ENCODE measurements around the gene ENTPD2.
A peak's percentile ranks its signal among the peaks of the same experiment; 100 is the strongest.

ENTPD2 gene

DNA sequence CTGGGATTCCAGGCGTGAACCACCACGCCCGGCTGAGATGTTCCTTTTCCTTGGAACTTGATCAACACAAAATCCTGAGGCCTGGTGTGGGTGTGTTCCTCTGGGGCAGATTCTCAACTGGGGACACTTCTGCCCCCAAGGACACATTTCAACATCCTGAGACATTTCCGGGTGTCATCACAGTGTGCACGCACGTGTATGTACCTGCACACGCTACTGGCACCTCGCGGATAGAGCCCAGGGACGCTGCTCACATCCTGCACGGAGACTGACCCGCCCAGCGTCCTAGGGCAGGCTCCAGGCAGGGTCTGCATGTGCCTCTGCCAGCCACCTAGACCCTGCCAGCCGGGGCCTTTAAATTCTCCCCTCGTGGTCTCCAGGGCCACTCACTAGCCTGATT is 8.5 kb upstream of the ENTPD2 start:
- Histone ChIP-seq H3K9ac (ENCODE audit: low read length in 2 of 2) (no peak overlapping the region), H3K36me3 (ENCODE audit: control insufficient read depth in 2 of 2, insufficient read depth in 2 of 2, low read length in 2 of 2) (no peaks in the 10 kb centered on the region), H3K4me1 (ENCODE audit: control insufficient read depth, insufficient read depth, low read length) (peaks cover 4% of the 10 kb centered on the region), H3K27me3 (ENCODE audit: control insufficient read depth in 1 of 2, insufficient read depth in 2 of 2, low read length in 2 of 2) (peaks cover 0 to 10% of the 10 kb centered on the region in 2 donors), H3K9me3 (ENCODE audit: control insufficient read depth in 2 of 2, low read length in 2 of 2) (no peaks in the 10 kb centered on the region), H3K4me3 (ENCODE audit: low read length in 2 of 2) (no peak overlapping the region), H3K27ac (ENCODE audit: low read length) (no peak overlapping the region)

DNA sequence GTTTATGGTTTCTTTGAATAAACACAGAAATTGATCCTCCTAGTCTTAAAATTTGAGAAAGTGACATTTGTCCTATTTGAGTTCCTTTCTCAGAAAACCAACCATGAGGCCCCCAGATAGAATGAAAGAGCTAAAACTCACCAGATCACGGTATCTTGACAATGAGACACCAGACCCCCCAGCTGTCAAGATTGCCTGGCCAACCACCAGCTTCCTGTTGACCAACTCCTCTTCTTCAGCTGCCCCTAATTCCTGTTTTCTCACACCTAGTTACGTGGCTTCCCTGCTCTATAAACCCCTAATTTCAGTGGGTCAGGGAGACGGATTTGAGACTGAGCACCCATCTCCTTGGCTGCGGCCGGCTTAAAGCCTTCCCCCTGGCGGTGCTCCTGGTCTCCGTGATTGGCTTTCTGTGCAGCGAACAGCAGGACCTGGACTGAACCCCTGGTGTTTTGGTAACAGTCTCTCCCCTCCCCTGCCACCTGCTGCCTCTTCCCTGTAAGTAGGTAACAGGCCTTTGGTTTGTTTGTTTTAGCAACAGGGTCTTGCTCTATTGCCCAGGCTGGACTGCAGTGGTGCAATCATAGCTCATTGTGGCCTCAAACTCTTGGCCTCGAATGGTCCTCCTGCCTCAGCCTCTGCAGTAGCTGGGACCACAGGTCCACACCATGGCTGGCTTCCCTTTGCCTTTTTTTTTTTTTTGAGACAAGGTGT is 4.8 kb upstream of the ENTPD2 start:
- Histone ChIP-seq H3K9ac (ENCODE audit: low read length in 2 of 2) (no peak overlapping the region), H3K4me3 (ENCODE audit: low read length in 2 of 2) (no peak overlapping the region), H3K27me3 (ENCODE audit: control insufficient read depth in 1 of 2, insufficient read depth in 2 of 2, low read length in 2 of 2) (peaks cover 0 to 2% of the 10 kb centered on the region in 2 donors), H3K9me3 (ENCODE audit: control insufficient read depth in 2 of 2, low read length in 2 of 2) (no peaks in the 10 kb centered on the region), H3K27ac (ENCODE audit: low read length) (no peak overlapping the region), H3K4me1 (ENCODE audit: control insufficient read depth, insufficient read depth, low read length) (peaks cover 27% of the 10 kb centered on the region), H3K36me3 (ENCODE audit: control insufficient read depth in 2 of 2, insufficient read depth in 2 of 2, low read length in 2 of 2) (no peaks in the 10 kb centered on the region)

DNA sequence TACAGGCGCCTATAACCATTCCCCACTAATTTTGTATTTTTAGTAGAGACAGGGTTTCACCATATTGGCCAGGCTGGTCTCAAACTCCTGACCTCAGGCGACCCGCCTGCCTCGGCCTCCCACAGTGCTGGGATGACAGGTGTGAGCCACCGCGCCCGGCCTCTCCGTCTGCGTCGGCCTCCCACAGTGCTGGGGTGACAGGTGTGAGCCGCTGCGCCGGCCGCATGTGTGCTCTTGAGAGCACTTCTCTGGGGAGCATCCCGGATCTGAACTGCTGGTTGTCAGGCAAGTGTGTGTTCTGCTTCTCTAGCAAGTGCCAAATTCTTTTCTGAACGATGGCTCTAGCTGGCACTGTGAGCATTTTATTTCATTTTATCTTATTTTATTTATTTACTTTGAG is 3.7 kb upstream of the ENTPD2 start:
- Histone ChIP-seq H3K27ac (ENCODE audit: low read length) (no peak overlapping the region), H3K27me3 (ENCODE audit: control insufficient read depth in 1 of 2, insufficient read depth in 2 of 2, low read length in 2 of 2) (peaks cover 8 to 13% of the 10 kb centered on the region in 2 donors), H3K9me3 (ENCODE audit: control insufficient read depth in 2 of 2, low read length in 2 of 2) (no peaks in the 10 kb centered on the region), H3K36me3 (ENCODE audit: control insufficient read depth in 2 of 2, insufficient read depth in 2 of 2, low read length in 2 of 2) (no peaks in the 10 kb centered on the region), H3K4me1 (ENCODE audit: control insufficient read depth, insufficient read depth, low read length) (peaks cover 37% of the 10 kb centered on the region), H3K4me3 (ENCODE audit: low read length in 2 of 2) (no peak overlapping the region), H3K9ac (ENCODE audit: low read length in 2 of 2) (no peak overlapping the region)

DNA sequence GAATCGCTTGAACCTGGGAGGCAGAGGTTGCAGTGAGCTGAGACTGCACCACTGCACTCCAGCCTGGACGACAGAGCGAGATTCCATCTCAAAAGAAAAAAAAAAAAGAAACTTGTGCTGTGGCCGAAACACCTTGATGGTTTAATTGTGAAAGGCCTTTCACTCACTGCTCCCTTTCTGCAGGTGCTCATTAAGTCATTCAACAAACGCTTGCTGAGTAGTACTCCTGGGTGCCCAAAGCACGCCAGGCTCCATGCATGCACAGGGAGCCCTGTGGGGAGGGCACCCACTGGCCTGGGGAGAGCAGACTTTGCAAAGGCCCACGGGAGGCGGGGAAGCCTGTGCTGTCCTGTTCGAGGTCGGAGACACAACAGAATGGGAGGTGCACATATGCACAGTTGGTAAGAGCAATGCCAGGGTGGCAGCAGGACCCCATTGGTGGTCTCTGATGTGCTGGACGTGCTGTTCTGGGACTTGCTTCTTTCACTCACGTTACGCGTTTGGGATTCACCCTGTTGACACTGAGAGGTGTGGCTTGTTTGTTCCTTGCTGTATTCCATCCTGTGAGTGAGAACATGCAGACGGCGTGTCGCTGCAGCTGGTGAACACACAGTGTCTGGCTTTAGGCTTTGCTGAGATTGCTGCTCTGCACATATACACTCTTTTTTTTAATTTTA is 3.0 kb upstream of the ENTPD2 start:
- no peak overlapping the region for H3K4me3 ChIP-seq (ENCODE audit: low read length in 2 of 2)
- H3K27ac ChIP-seq (ENCODE audit: low read length) = no peak overlapping the region
- no peak overlapping the region for H3K9ac ChIP-seq (ENCODE audit: low read length in 2 of 2)
- no peaks in the 10 kb centered on the region for H3K36me3 ChIP-seq (ENCODE audit: control insufficient read depth in 2 of 2, insufficient read depth in 2 of 2, low read length in 2 of 2)
- H3K4me1 ChIP-seq (ENCODE audit: control insufficient read depth, insufficient read depth, low read length) = peaks cover 37% of the 10 kb centered on the region
- peaks cover 9 to 20% of the 10 kb centered on the region in 2 donors for H3K27me3 ChIP-seq (ENCODE audit: control insufficient read depth in 1 of 2, insufficient read depth in 2 of 2, low read length in 2 of 2)
- H3K9me3 ChIP-seq (ENCODE audit: control insufficient read depth in 2 of 2, low read length in 2 of 2) = no peaks in the 10 kb centered on the region

DNA sequence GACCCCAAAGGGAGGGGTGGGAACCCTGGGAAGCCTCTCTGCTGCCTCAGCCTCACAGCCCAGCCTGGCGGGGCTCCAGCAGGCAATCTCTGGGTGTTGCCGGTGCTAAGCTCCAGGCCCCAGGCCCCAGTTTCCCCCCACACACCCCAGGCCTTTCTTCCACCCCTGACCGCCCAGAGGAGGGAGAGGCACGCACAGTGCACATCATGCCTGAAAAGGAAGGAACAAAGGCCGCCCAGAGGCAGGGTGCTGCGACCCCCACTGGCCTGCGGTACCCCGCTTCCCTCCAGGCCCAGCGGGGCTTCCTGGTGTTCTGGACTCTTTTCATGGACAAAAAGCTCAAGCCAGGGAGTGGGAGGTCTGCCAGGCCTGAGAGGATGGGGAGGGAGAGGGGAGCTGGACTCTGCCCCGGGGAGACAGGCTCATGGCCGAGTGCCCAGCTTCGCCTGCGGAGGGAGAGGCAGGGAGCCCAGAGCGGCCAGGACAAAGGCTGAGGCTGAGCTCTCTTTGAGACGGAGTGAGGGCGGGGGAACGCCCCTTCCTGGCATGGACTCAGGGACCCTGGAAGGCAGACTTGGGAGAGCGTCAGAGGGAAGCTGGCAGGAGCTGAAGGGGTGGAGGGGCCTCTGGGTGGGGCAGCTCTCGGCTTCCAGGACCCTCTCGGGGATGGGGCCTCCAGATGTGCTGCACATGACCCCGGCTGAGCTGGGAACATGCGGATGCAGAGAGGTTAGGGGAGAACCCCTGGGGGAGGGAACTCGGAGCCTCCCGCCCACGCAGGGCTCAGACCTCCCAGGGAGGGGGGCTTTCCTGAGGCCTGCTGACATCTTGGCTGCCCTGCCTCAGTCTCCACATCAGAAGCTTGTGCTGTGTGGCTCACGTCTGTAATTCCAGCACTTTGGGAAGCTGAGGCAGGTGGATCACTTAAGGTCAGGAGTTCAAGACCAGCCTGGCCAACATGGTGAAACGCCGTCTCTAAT is 1.8 kb upstream of the ENTPD2 start:
- Histone ChIP-seq H3K36me3 (ENCODE audit: control insufficient read depth in 2 of 2, insufficient read depth in 2 of 2, low read length in 2 of 2) (no peaks in the 10 kb centered on the region), H3K27ac (ENCODE audit: low read length) (no peak overlapping the region), H3K27me3 (ENCODE audit: control insufficient read depth in 1 of 2, insufficient read depth in 2 of 2, low read length in 2 of 2) (peaks cover 18 to 30% of the 10 kb centered on the region in 2 donors), H3K4me1 (ENCODE audit: control insufficient read depth, insufficient read depth, low read length) (peaks cover 37% of the 10 kb centered on the region), H3K9me3 (ENCODE audit: control insufficient read depth in 2 of 2, low read length in 2 of 2) (no peaks in the 10 kb centered on the region), H3K9ac (ENCODE audit: low read length in 2 of 2) (no peak overlapping the region), H3K4me3 (ENCODE audit: low read length in 2 of 2) (peak overlapping the region in 1 of 2 donors; percentile 44)

DNA sequence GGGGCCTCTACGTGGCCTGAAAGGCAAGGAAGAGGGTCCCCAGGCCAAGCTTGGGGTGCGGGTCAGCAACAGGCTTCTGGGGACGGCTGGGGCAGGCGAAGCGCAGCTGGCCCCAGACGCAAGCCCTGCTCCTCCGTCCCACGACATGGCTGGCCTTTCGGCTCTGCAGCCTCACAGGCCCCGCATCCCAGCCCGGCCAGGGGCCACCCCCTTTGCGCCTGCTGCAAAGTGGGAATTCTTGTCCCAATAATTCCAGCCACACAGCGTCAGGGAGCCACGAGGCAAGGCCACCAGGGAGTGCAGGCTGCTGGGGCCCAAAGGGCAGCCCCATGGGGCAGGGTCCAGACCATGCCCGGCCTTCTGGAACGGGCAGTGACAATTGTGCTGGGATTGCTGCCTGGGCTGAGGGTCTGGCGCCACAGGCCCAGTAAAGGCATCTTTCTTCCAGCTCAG is 1.1 kb upstream of the ENTPD2 start:
- H3K36me3 ChIP-seq (ENCODE audit: control insufficient read depth in 2 of 2, insufficient read depth in 2 of 2, low read length in 2 of 2) = no peaks in the 10 kb centered on the region
- peaks cover 23 to 37% of the 10 kb centered on the region in 2 donors for H3K27me3 ChIP-seq (ENCODE audit: control insufficient read depth in 1 of 2, insufficient read depth in 2 of 2, low read length in 2 of 2)
- H3K9ac ChIP-seq (ENCODE audit: low read length in 2 of 2) = no peak overlapping the region
- H3K9me3 ChIP-seq (ENCODE audit: control insufficient read depth in 2 of 2, low read length in 2 of 2) = no peaks in the 10 kb centered on the region
- peak overlapping the region in 1 of 2 donors; percentile 44 for H3K4me3 ChIP-seq (ENCODE audit: low read length in 2 of 2)
- H3K4me1 ChIP-seq (ENCODE audit: control insufficient read depth, insufficient read depth, low read length) = peaks cover 37% of the 10 kb centered on the region
- no peak overlapping the region for H3K27ac ChIP-seq (ENCODE audit: low read length)

DNA sequence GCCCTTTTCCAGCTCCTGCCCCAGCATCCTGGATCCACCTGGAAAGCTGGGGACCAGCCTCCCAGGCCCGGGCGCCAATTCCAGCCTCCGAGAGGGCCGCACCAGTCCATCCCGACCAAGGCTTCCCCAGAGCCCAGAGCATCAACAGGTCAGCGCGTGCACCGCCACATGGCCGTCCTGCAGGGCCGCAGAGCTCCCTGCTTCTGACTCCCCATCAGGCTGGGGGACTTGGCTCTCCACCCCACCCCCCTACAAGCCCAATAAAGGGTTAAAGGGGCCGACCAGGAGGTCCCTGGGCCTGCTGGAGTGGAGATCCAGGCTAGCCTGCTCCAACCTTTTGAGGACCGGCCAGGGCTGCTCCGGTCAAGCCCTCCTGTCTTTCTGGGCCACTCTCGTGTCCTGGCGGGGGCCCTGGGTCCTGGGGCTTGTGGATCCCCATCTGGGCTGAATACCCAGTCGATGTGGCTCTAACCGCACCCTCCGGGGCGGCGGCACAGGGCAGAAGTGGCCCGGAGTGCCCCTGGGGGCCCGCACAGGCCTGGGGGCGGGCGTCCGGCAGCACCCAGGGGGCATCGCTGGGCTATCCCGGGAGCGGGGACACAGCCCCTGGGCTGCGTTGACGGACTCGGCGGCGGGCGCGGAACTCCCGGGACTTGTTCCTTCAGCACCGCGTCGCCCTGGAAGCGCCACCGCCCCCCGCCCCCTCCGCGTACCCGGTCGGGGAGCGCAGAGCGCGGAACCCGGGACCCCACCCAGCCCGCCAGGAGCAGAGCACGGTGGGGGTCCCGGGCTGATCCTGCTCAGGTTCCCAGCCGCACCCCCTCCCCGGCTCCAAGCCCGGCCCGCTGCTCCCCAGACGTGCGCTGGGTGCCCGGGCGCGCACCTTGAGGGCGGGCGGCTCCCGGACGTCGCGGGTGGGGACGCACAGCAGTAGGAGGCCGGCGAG is 590 bp downstream of the ENTPD2 start:
- H3K9ac ChIP-seq (ENCODE audit: low read length in 2 of 2) = no peak overlapping the region
- H3K4me3 ChIP-seq (ENCODE audit: low read length in 2 of 2) = peak overlapping the region in 1 of 2 donors; percentile 40
- H3K36me3 ChIP-seq (ENCODE audit: control insufficient read depth in 2 of 2, insufficient read depth in 2 of 2, low read length in 2 of 2) = no peaks in the 10 kb centered on the region
- no peak overlapping the region for H3K27ac ChIP-seq (ENCODE audit: low read length)
- H3K4me1 ChIP-seq (ENCODE audit: control insufficient read depth, insufficient read depth, low read length) = peaks cover 41% of the 10 kb centered on the region
- no peaks in the 10 kb centered on the region for H3K9me3 ChIP-seq (ENCODE audit: control insufficient read depth in 2 of 2, low read length in 2 of 2)
- H3K27me3 ChIP-seq (ENCODE audit: control insufficient read depth in 1 of 2, insufficient read depth in 2 of 2, low read length in 2 of 2) = peaks cover 33 to 51% of the 10 kb centered on the region in 2 donors

DNA sequence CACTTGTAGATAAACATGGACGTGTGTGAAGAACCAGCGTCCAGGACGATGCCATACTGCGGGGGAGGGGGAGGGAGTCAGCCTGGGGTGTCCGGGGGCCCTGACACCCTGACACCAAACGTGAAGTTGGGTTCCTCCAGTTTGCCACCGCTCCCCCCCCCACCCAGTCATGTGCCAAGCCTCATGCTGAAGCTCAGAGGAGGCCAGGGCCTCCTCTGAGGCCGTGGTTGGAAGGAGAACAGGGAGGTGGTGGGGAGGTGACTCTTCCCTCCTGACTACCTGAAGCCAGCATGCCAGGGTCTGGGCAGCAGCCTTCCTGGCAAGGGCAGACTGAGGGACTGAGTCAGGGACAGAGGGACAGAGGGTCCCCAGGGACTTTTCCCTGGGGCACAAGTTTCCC is 1.6 kb downstream of the ENTPD2 start:
- H3K27me3 ChIP-seq (ENCODE audit: control insufficient read depth in 1 of 2, insufficient read depth in 2 of 2, low read length in 2 of 2) = peaks cover 42 to 61% of the 10 kb centered on the region in 2 donors
- H3K27ac ChIP-seq (ENCODE audit: low read length) = no peak overlapping the region
- H3K36me3 ChIP-seq (ENCODE audit: control insufficient read depth in 2 of 2, insufficient read depth in 2 of 2, low read length in 2 of 2) = no peaks in the 10 kb centered on the region
- H3K9ac ChIP-seq (ENCODE audit: low read length in 2 of 2) = no peak overlapping the region
- no peak overlapping the region for H3K4me3 ChIP-seq (ENCODE audit: low read length in 2 of 2)
- H3K4me1 ChIP-seq (ENCODE audit: control insufficient read depth, insufficient read depth, low read length) = peaks cover 43% of the 10 kb centered on the region
- no peaks in the 10 kb centered on the region for H3K9me3 ChIP-seq (ENCODE audit: control insufficient read depth in 2 of 2, low read length in 2 of 2)

DNA sequence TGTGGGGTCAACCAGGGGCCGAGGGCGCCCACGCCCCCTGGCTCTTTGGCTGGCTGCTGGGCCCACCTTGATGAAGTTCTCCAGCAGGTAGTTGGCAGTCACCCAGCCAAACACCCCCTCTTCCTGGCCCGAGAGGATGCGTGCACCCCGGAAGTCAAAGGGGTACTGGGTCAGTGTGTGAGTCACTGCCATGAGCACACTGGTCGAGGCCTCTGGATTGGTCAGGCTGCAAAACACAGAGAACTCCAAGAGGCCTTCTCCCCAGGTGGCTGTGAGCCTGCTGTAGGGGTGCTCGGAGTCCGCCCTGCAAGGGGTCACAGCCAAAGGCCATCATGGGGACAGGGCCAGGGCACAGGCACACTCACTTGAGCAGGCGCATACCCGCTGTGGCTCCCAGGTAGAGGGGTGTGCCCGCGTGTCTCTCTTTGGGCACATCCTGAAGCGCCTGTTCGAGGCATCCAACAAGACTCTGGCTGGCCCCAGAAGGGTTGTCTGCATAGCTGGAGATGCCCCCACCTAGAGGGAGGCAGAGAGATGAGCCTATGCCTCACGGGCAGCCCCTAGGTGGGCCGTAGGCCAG is 2.6 kb downstream of the ENTPD2 start:
- no peaks in the 10 kb centered on the region for H3K36me3 ChIP-seq (ENCODE audit: control insufficient read depth in 2 of 2, insufficient read depth in 2 of 2, low read length in 2 of 2)
- no peaks in the 10 kb centered on the region for H3K9me3 ChIP-seq (ENCODE audit: control insufficient read depth in 2 of 2, low read length in 2 of 2)
- no peak overlapping the region for H3K27ac ChIP-seq (ENCODE audit: low read length)
- H3K4me1 ChIP-seq (ENCODE audit: control insufficient read depth, insufficient read depth, low read length) = peaks cover 44% of the 10 kb centered on the region
- H3K4me3 ChIP-seq (ENCODE audit: low read length in 2 of 2) = no peak overlapping the region
- H3K9ac ChIP-seq (ENCODE audit: low read length in 2 of 2) = no peak overlapping the region
- peaks cover 44 to 63% of the 10 kb centered on the region in 2 donors for H3K27me3 ChIP-seq (ENCODE audit: control insufficient read depth in 1 of 2, insufficient read depth in 2 of 2, low read length in 2 of 2)
